ENCODE results near the gene MUC5B.

DNA sequence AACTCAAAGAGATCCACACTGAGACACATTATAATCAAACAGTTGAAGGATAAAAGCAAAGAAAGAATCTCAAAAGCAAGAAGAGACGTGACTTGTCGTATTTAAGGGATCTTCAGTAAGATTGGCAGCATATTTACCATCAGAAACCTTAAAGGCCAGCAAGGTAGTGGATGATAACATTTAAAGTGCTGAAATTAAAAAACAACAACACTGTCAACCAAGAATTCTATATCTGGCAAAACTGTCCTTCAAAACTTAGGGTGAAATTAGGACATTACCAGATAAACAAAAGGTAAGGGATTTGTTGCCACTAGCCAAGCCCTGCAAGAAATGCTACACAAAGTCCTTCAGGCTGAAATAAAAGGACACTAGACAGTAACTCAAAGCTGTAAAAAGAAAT is 11.0 kb upstream of the MUC5B start:
- TF ChIP-seq, protein P1, sequence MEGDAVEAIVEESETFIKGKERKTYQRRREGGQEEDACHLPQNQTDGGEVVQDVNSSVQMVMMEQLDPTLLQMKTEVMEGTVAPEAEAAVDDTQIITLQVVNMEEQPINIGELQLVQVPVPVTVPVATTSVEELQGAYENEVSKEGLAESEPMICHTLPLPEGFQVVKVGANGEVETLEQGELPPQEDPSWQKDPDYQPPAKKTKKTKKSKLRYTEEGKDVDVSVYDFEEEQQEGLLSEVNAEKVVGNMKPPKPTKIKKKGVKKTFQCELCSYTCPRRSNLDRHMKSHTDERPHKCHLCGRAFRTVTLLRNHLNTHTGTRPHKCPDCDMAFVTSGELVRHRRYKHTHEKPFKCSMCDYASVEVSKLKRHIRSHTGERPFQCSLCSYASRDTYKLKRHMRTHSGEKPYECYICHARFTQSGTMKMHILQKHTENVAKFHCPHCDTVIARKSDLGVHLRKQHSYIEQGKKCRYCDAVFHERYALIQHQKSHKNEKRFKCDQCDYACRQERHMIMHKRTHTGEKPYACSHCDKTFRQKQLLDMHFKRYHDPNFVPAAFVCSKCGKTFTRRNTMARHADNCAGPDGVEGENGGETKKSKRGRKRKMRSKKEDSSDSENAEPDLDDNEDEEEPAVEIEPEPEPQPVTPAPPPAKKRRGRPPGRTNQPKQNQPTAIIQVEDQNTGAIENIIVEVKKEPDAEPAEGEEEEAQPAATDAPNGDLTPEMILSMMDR (conservative IDR thresholded peaks at IDR 0.05; ENCODE audit: low read depth, low read length) = no peak
- TF ChIP-seq EZH2 (IDR thresholded peaks at IDR 0.05; ENCODE audit: low read length, unreplicated experiment) = no peak

Measured in PC-3 (cell line).